WTC11 (cell line): Measurements from ENCODE around the gene RASSF4. TPM values are rescaled to one million over a fixed set of nuclear protein-coding genes. Genes with fewer than 3 reads are reported as not detected.

ENCODE experiments used
- ATAC-seq: fragments of 200-7000 bp; cut with Tn5 transposase; 2 replicates; pipeline ENCODE4 v1.10.0; 2021; ENCODE audit warnings: mild to moderate bottlenecking, moderate library complexity
- CTCF ChIA-PET: fragments of 300-600 bp; sonication (Branson Sonifier 250); formaldehyde crosslinking; loops from one replicate; lab custom pipeline; 2021; ENCODE audit warnings: antibody characterized with exemption; lab: Charles Lee
- POLR2A ChIA-PET: fragments of 350-600 bp; sonication (Branson Sonifier 250); formaldehyde crosslinking; loops from one replicate; lab custom pipeline; 2021; ENCODE audit warnings: antibody characterized with exemption; lab: Charles Lee
- DNase-seq: peaks from one replicate; pipeline ENCODE4 v3.0.0; 2021; ENCODE audit warnings: low spot score
- H3K27ac Mint-ChIP-seq: 2 replicates; pipeline ENCODE4 v1.8.0; 2021; ENCODE audit warnings: mixed read lengths
- H3K27me3 Mint-ChIP-seq: 2 replicates; pipeline ENCODE4 v1.8.0; 2021; ENCODE audit warnings: low read depth, mild to moderate bottlenecking, moderate library complexity, mixed read lengths
- H3K36me3 Mint-ChIP-seq: 2 replicates; pipeline ENCODE4 v1.8.0; 2021; ENCODE audit warnings: mixed read lengths
- H3K4me1 Mint-ChIP-seq: 2 replicates; pipeline ENCODE4 v1.8.0; 2022; ENCODE audit warnings: mixed read lengths
- H3K4me3 Mint-ChIP-seq: 2 replicates; pipeline ENCODE4 v1.8.0; 2021; ENCODE audit warnings: mild to moderate bottlenecking, moderate library complexity, mixed read lengths
- H3K9me3 Mint-ChIP-seq: 2 replicates; pipeline ENCODE4 v1.8.0; 2021; ENCODE audit warnings: mixed read lengths
- ATF3 ChIP-seq: sonication (generic); formaldehyde crosslinking; conservative IDR thresholded peaks from 2 replicates; pipeline ENCODE4 v1.8.1; 2022; ENCODE audit warnings: mild to moderate bottlenecking, missing genetic modification reagents
- ATF6 ChIP-seq: sonication (generic); formaldehyde crosslinking; IDR thresholded peaks from 2 replicates; pipeline ENCODE4 v1.8.1; 2023; ENCODE audit warnings: mild to moderate bottlenecking, missing genetic modification reagents
- E2F1 ChIP-seq: sonication (generic); formaldehyde crosslinking; IDR thresholded peaks from 2 replicates; pipeline ENCODE4 v1.8.0; 2022; ENCODE audit warnings: mild to moderate bottlenecking, missing genetic modification reagents
- EMX1 ChIP-seq: fragments of 250-450 bp; sonication (Bioruptor Pico); IDR thresholded peaks from 2 replicates; pipeline ENCODE4 v1.8.0; 2021; ENCODE audit warnings: mild to moderate bottlenecking
- ESRRA ChIP-seq: sonication (generic); formaldehyde crosslinking; IDR thresholded peaks from 2 replicates; pipeline ENCODE4 v1.8.1; 2022; ENCODE audit warnings: mild to moderate bottlenecking, missing genetic modification reagents, borderline replicate concordance
- ETV6 ChIP-seq: sonication (generic); formaldehyde crosslinking; IDR thresholded peaks from 2 replicates; pipeline ENCODE4 v1.8.1; 2022; ENCODE audit warnings: mild to moderate bottlenecking, missing genetic modification reagents
- FOXK1 ChIP-seq: sonication (generic); formaldehyde crosslinking; IDR thresholded peaks from 2 replicates; pipeline ENCODE4 v1.8.0; 2022; ENCODE audit warnings: mild to moderate bottlenecking, moderate library complexity, missing genetic modification reagents
- GABPB1 ChIP-seq: sonication (generic); formaldehyde crosslinking; IDR thresholded peaks from 2 replicates; pipeline ENCODE4 v1.8.1; 2023; ENCODE audit warnings: mild to moderate bottlenecking, missing genetic modification reagents
- HMGA2 ChIP-seq: fragments of 250-450 bp; sonication (Bioruptor Pico); IDR thresholded peaks from 2 replicates; pipeline ENCODE4 v1.4.0; 2021; ENCODE audit warnings: mild to moderate bottlenecking, moderate library complexity
- NFYB ChIP-seq: sonication (generic); formaldehyde crosslinking; conservative IDR thresholded peaks from 2 replicates; pipeline ENCODE4 v1.8.0; 2022; ENCODE audit warnings: low read depth, missing genetic modification reagents
- OVOL2 ChIP-seq: fragments of 250-450 bp; sonication (Bioruptor Pico); IDR thresholded peaks from 2 replicates; pipeline ENCODE4 v1.9.0; 2021; ENCODE audit warnings: mild to moderate bottlenecking, borderline replicate concordance
- RELA ChIP-seq: sonication (generic); formaldehyde crosslinking; IDR thresholded peaks from 2 replicates; pipeline ENCODE4 v1.8.1; 2022; ENCODE audit warnings: missing genetic modification reagents, mild to moderate bottlenecking, borderline replicate concordance
- RORB ChIP-seq: fragments of 250-450 bp; sonication (Bioruptor Pico); IDR thresholded peaks from 2 replicates; pipeline ENCODE4 v1.9.0; 2021; ENCODE audit warnings: mild to moderate bottlenecking
- SOX15 ChIP-seq: fragments of 250-450 bp; sonication (Bioruptor Pico); IDR thresholded peaks from 2 replicates; pipeline ENCODE4 v1.9.0; 2021; ENCODE audit warnings: mild to moderate bottlenecking
- TEAD4 ChIP-seq: sonication (generic); formaldehyde crosslinking; IDR thresholded peaks from 2 replicates; pipeline ENCODE4 v1.8.0; 2022; ENCODE audit warnings: mild to moderate bottlenecking, missing genetic modification reagents
- TP53 ChIP-seq: sonication (generic); formaldehyde crosslinking; IDR thresholded peaks from 2 replicates; pipeline ENCODE4 v1.8.1; 2023; ENCODE audit warnings: mild to moderate bottlenecking, missing genetic modification reagents
- ZNF121 ChIP-seq: sonication (generic); formaldehyde crosslinking; IDR thresholded peaks from 2 replicates; pipeline ENCODE4 v1.8.0; 2023; ENCODE audit warnings: missing genetic modification reagents
- ZNF232 ChIP-seq: sonication (generic); formaldehyde crosslinking; IDR thresholded peaks from 2 replicates; pipeline ENCODE4 v1.8.0; 2022; ENCODE audit warnings: mild to moderate bottlenecking, missing genetic modification reagents
- ZNF396 ChIP-seq: fragments of 250-450 bp; sonication (Bioruptor Pico); IDR thresholded peaks from 2 replicates; pipeline ENCODE4 v1.8.0; 2021; ENCODE audit warnings: mild to moderate bottlenecking, moderate library complexity, borderline replicate concordance
- ZNF532 ChIP-seq: fragments of 250-450 bp; sonication (Bioruptor Pico); IDR thresholded peaks from 2 replicates; pipeline ENCODE4 v1.9.0; 2021; ENCODE audit warnings: mild to moderate bottlenecking, borderline replicate concordance
- ZNF671 ChIP-seq: fragments of 250-450 bp; sonication (Bioruptor Pico); IDR thresholded peaks from 2 replicates; pipeline ENCODE4 v1.8.0; 2021; ENCODE audit warnings: mild to moderate bottlenecking
- total RNA-seq: library from RNA; stranded (reverse); gene quantifications from 3 replicates; pipeline ENCODE4 v1.2.3, GENCODE V29; 2021
- TF ChIP-seq, protein P1 (sequence below): sonication (generic); formaldehyde crosslinking; IDR thresholded peaks from 2 replicates; pipeline ENCODE4 v1.8.0; 2022; ENCODE audit warnings: mild to moderate bottlenecking, missing genetic modification reagents
- TF ChIP-seq, protein P2 (sequence below): sonication (generic); formaldehyde crosslinking; IDR thresholded peaks from 2 replicates; pipeline ENCODE4 v1.8.0; 2022; ENCODE audit warnings: mild to moderate bottlenecking, missing genetic modification reagents
- TF ChIP-seq, protein P3 (sequence below): sonication (generic); formaldehyde crosslinking; IDR thresholded peaks from 2 replicates; pipeline ENCODE4 v1.8.1; 2022; ENCODE audit warnings: low read depth, mild to moderate bottlenecking, moderate library complexity, missing genetic modification reagents, borderline replicate concordance
- TF ChIP-seq, protein P4 (sequence below): sonication (generic); formaldehyde crosslinking; IDR thresholded peaks from 2 replicates; pipeline ENCODE4 v1.8.1; 2022; ENCODE audit warnings: mild to moderate bottlenecking, missing genetic modification reagents, moderate library complexity, borderline replicate concordance
- TF ChIP-seq, protein P5 (sequence below): sonication (generic); formaldehyde crosslinking; IDR thresholded peaks from 2 replicates; pipeline ENCODE4 v1.8.0; 2022; ENCODE audit warnings: mild to moderate bottlenecking, missing genetic modification reagents

Gene RASSF4
- total RNA-seq, 1 experiment from 2014 or later: 15.7 TPM

DNA sequence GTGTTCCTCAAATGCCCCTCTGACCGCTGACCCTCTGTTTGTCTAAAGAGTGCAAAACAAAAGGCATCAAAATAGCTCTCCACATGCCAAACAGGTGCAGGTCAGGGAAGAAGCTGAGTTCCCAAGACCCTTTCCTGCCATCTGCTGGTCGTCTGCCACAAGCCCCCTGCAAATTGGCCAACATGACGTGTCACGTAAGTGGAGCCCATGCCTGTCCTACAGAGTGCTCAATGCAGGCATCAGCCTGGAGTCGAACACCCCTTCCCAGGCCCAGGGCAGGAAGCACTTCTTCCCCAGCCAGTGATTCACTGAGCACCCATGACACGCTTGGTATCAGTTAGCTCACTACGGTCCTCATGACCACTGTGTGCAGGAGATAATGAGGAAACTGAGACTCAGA, 34.4 kb upstream of the RASSF4 start:
- Mint-ChIP-seq H3K4me1 (no peaks in the 10 kb centered on the region), H3K36me3 (no peaks in the 10 kb centered on the region), H3K27me3 (peaks cover 10% of the 10 kb centered on the region), H3K9me3 (no peaks in the 10 kb centered on the region; the same call in 1 of the 2 replicates), H3K4me3 (no peak overlapping the region), H3K27ac (no peak overlapping the region)
- peak; percentile 79 for DNase-seq
- ChIA-PET POLR2A (no interaction called here), CTCF (interaction anchor here (0.6 to 2.5 kb wide), 20 partner anchors 16 to 539 kb away, joined by 3 to 54 read pairs (median 6); partner anchors contain the start of gene TMEM72)
- ATAC-seq: peak; percentile 90
- TF ChIP-seq OVOL2 (CRISPR knock-in tag) (no peak), RORB (CRISPR knock-in tag) (no peak), TP53 (peak; percentile 75; the same call in 1 of the 2 replicates), GABPB1 (no peak), EMX1 (no peak), ETV6 (peak; percentile 25; the same call in 1 of the 2 replicates), ZNF671 (no peak), E2F1 (peak; percentile 43; the same call in 1 of the 2 replicates), ATF6 (no peak), ZNF232 (CRISPR knock-in tag) (0 out of 2 replicates have a peak, but pooled peaks have one; percentile 53), ZNF396 (CRISPR knock-in tag) (no peak), RELA (no peak), TEAD4 (CRISPR knock-in tag) (no peak), SOX15 (CRISPR knock-in tag) (no peak), ZNF121 (CRISPR knock-in tag) (no peak), HMGA2 (CRISPR knock-in tag) (no peak), ZNF532 (CRISPR knock-in tag) (no peak), FOXK1 (CRISPR knock-in tag) (0 out of 2 replicates have a peak, but pooled peaks have one; percentile 54), ESRRA (CRISPR knock-in tag) (no peak), ATF3 (CRISPR knock-in tag) (no peak), NFYB (CRISPR knock-in tag) (no peak)
- TF ChIP-seq, protein P1, sequence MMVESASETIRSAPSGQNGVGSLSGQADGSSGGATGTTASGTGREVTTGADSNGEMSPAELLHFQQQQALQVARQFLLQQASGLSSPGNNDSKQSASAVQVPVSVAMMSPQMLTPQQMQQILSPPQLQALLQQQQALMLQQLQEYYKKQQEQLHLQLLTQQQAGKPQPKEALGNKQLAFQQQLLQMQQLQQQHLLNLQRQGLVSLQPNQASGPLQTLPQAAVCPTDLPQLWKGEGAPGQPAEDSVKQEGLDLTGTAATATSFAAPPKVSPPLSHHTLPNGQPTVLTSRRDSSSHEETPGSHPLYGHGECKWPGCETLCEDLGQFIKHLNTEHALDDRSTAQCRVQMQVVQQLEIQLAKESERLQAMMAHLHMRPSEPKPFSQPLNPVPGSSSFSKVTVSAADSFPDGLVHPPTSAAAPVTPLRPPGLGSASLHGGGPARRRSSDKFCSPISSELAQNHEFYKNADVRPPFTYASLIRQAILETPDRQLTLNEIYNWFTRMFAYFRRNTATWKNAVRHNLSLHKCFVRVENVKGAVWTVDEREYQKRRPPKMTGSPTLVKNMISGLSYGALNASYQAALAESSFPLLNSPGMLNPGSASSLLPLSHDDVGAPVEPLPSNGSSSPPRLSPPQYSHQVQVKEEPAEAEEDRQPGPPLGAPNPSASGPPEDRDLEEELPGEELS (CRISPR knock-in tag): no peak; the same call in 1 of the 2 replicates
- TF ChIP-seq, protein P2, sequence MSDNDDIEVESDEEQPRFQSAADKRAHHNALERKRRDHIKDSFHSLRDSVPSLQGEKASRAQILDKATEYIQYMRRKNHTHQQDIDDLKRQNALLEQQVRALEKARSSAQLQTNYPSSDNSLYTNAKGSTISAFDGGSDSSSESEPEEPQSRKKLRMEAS: peak; percentile 97
- TF ChIP-seq, protein P3, sequence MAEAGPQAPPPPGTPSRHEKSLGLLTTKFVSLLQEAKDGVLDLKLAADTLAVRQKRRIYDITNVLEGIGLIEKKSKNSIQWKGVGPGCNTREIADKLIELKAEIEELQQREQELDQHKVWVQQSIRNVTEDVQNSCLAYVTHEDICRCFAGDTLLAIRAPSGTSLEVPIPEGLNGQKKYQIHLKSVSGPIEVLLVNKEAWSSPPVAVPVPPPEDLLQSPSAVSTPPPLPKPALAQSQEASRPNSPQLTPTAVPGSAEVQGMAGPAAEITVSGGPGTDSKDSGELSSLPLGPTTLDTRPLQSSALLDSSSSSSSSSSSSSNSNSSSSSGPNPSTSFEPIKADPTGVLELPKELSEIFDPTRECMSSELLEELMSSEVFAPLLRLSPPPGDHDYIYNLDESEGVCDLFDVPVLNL (CRISPR knock-in tag): no peak
- TF ChIP-seq, protein P4, sequence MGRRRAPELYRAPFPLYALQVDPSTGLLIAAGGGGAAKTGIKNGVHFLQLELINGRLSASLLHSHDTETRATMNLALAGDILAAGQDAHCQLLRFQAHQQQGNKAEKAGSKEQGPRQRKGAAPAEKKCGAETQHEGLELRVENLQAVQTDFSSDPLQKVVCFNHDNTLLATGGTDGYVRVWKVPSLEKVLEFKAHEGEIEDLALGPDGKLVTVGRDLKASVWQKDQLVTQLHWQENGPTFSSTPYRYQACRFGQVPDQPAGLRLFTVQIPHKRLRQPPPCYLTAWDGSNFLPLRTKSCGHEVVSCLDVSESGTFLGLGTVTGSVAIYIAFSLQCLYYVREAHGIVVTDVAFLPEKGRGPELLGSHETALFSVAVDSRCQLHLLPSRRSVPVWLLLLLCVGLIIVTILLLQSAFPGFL (CRISPR knock-in tag): no peak
- TF ChIP-seq, protein P5, sequence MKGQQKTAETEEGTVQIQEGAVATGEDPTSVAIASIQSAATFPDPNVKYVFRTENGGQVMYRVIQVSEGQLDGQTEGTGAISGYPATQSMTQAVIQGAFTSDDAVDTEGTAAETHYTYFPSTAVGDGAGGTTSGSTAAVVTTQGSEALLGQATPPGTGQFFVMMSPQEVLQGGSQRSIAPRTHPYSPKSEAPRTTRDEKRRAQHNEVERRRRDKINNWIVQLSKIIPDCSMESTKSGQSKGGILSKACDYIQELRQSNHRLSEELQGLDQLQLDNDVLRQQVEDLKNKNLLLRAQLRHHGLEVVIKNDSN (CRISPR knock-in tag): peak; percentile 46; the same call in 1 of the 2 replicates
